NCI-H524 treated with DMSO at 0.1 percent for 48 hours (cell line): ENCODE results near the gene PTPN14.

Source experiments
- DNase-seq: peaks from one replicate; lab custom pipeline; 2025; lab: John Stamatoyannopoulos, UW

The PTPN14 gene

GRCh38 chr1:214330222-214330621, 221.2 kb downstream of the PTPN14 start:
- DNase-seq, result no peak

- DNase-seq, result no peak
Measured at GRCh38 chr1:214329470-214330220, 221.8 kb downstream of the PTPN14 start.

- no peak for DNase-seq
Measured at GRCh38 chr1:214328770-214329469, 222.5 kb downstream of the PTPN14 start.

- no peak for DNase-seq
Measured at GRCh38 chr1:214327514-214327913, 223.9 kb downstream of the PTPN14 start.

GRCh38 chr1:214326406-214326805, 225.0 kb downstream of the PTPN14 start:
- no peak for DNase-seq

GRCh38 chr1:214324896-214325800, 226.3 kb downstream of the PTPN14 start:
- DNase-seq, result no peak

GRCh38 chr1:214321705-214322453, 229.5 kb downstream of the PTPN14 start:
- DNase-seq, result no peak

GRCh38 chr1:214319938-214320337, 231.5 kb downstream of the PTPN14 start:
- DNase-seq, result no peak

- DNase-seq, result no peak
Measured at GRCh38 chr1:214318956-214319736, 232.3 kb downstream of the PTPN14 start.

GRCh38 chr1:214318356-214318755, 233.0 kb downstream of the PTPN14 start:
- no peak for DNase-seq

- DNase-seq, result no peak
Measured at GRCh38 chr1:214317734-214318133, 233.7 kb downstream of the PTPN14 start.

GRCh38 chr1:214317300-214317699, 234.1 kb downstream of the PTPN14 start:
- no peak for DNase-seq

GRCh38 chr1:214316593-214316992, 234.8 kb downstream of the PTPN14 start:
- DNase-seq, result no peak

- no peak for DNase-seq
Measured at GRCh38 chr1:214314178-214314843, 237.1 kb downstream of the PTPN14 start.

- no peak for DNase-seq
Measured at GRCh38 chr1:214312530-214313051, 238.8 kb downstream of the PTPN14 start.

- peak; percentile 72 for DNase-seq
Measured at GRCh38 chr1:214310777-214311690, 240.4 kb downstream of the PTPN14 start.

GRCh38 chr1:214310010-214310409, 241.4 kb downstream of the PTPN14 start:
- no peak for DNase-seq

- no peak for DNase-seq
Measured at GRCh38 chr1:214306269-214306668, 245.1 kb downstream of the PTPN14 start.

- DNase-seq, result no peak
Measured at GRCh38 chr1:214305164-214305751, 246.1 kb downstream of the PTPN14 start.
